GM18520 (cell line): Measurements from ENCODE around the gene HOMER2.
"Not testable (repeated sequence)": the region's sequence is repeated elsewhere in the genome, so short reads cannot be mapped to it uniquely, and the experiment has no call there.

Experiments
- ATAC-seq: cut with Tn5 transposase; IDR thresholded peaks from one replicate; pipeline ENCODE4 v1.9.1; 2021; ENCODE audit not compliant: unreplicated experiment

Gene HOMER2

GRCh38 chr15:82865581-82865980 lies 86.9 kb downstream of the HOMER2 start:
- ATAC-seq, result not testable (repeated sequence)

- no peak for ATAC-seq
Observed at GRCh38 chr15:82864967-82865366, 87.6 kb downstream of the HOMER2 start.

GRCh38 chr15:82862886-82863285 lies 89.6 kb downstream of the HOMER2 start:
- no peak for ATAC-seq

GRCh38 chr15:82858932-82859331 lies 93.6 kb downstream of the HOMER2 start:
- no peak for ATAC-seq

- no peak for ATAC-seq
Observed at GRCh38 chr15:82856397-82857170, 95.9 kb downstream of the HOMER2 start.

- no peak for ATAC-seq
Observed at GRCh38 chr15:82855286-82856100, 97.0 kb downstream of the HOMER2 start.

GRCh38 chr15:82854554-82854953 lies 98.0 kb downstream of the HOMER2 start:
- no peak for ATAC-seq

GRCh38 chr15:82852941-82853561 lies 99.5 kb downstream of the HOMER2 start:
- no peak for ATAC-seq

GRCh38 chr15:82851981-82852511 lies 100.5 kb downstream of the HOMER2 start:
- ATAC-seq, result no peak

- ATAC-seq, result no peak
Observed at GRCh38 chr15:82851306-82851850, 101.1 kb downstream of the HOMER2 start.

- no peak for ATAC-seq
Observed at GRCh38 chr15:82850731-82851130, 101.8 kb downstream of the HOMER2 start.

- no peak for ATAC-seq
Observed at GRCh38 chr15:82849556-82850512, 102.7 kb downstream of the HOMER2 start.

- no peak for ATAC-seq
Observed at GRCh38 chr15:82848241-82848993, 104.1 kb downstream of the HOMER2 start.

- ATAC-seq, result no peak
Observed at GRCh38 chr15:82847703-82848102, 104.8 kb downstream of the HOMER2 start.

- ATAC-seq, result no peak
Observed at GRCh38 chr15:82846621-82847020, 105.9 kb downstream of the HOMER2 start.

GRCh38 chr15:82845686-82846085 lies 106.8 kb downstream of the HOMER2 start:
- no peak for ATAC-seq

- ATAC-seq, result no peak
Observed at GRCh38 chr15:82843566-82843965, 109.0 kb downstream of the HOMER2 start.

- no peak for ATAC-seq
Observed at GRCh38 chr15:82840166-82840565, 112.4 kb downstream of the HOMER2 start.

- ATAC-seq, result no peak
Observed at GRCh38 chr15:82839136-82839535, 113.4 kb downstream of the HOMER2 start.
